SK-N-SH (cell line): Measurements from ENCODE around the gene TEPSIN. TPM values are rescaled to one million over a fixed set of nuclear protein-coding genes. Genes with fewer than 3 reads are reported as not detected.
A peak's percentile ranks its signal among the peaks of the same experiment; 100 is the strongest.

Experiments used
- CTCF ChIA-PET: fragments of 300-600, 350-600 bp; formaldehyde crosslinking; extraction: SDS; loops from one replicate; lab custom pipeline; 2021; lab: Yijun Ruan, JAX
- POLR2A ChIA-PET: fragments of 350-600 bp; sonication (Branson Sonifier 250); formaldehyde crosslinking; extraction: SDS; loops from one replicate; lab custom pipeline; 2020; ENCODE audit warnings: antibody characterized with exemption, inconsistent platforms; lab: Yijun Ruan, JAX
- DNase-seq: peaks from one replicate; pipeline ENCODE4 v3.0.0; 2012
- H2AFZ ChIP-seq: fragments of 200-600 bp; sonication (generic); 2 replicates; pipeline ENCODE4 v1.8.1; 2016; ENCODE audit warnings: antibody characterized with exemption, mild to moderate bottlenecking, low read depth
- H3F3A ChIP-seq: fragments of 200-600 bp; sonication (generic); replicated peaks from 2 replicates; pipeline ENCODE3; 2016; ENCODE audit warnings: antibody characterized with exemption, mild to moderate bottlenecking; ENCODE audit not compliant: insufficient read depth
- H3K27ac ChIP-seq, 2 experiments: fragments of 200-500 bp in 1 of 2; fragments of 200-600 bp in 1 of 2; sonication (Bioruptor generic) in 1 of 2; sonication (generic), shearing (Covaris generic) in 1 of 2; 2 replicates each; pipeline versions ENCODE4 v1.5.1 to v1.6.1; 2014 to 2016; ENCODE audit warnings: low read depth in 2 of 2, inconsistent platforms in 1 of 2, low read length in 1 of 2, mild to moderate bottlenecking in 1 of 2, mixed read lengths in 1 of 2
- H3K27me3 ChIP-seq: fragments of 200-600 bp; sonication (generic), shearing (Covaris generic); 2 replicates; pipeline ENCODE4 v1.6.1; 2016; ENCODE audit warnings: mixed run types; ENCODE audit not compliant: insufficient read depth
- H3K36me3 ChIP-seq, 2 experiments: fragments of 200-500 bp in 1 of 2; fragments of 200-600 bp in 1 of 2; sonication (Bioruptor generic) in 1 of 2; sonication (generic) in 1 of 2; replicated peaks in 1 of 2; 2 replicates each; pipeline versions ENCODE3 to v1.5.1; 2014 to 2016; ENCODE audit warnings: low read length in 1 of 2, mild to moderate bottlenecking in 1 of 2; ENCODE audit not compliant: insufficient read depth in 2 of 2, control insufficient read depth in 1 of 2
- H3K4me1 ChIP-seq, 2 experiments: fragments of 200-500 bp in 1 of 2; fragments of 200-600 bp in 1 of 2; sonication (Bioruptor generic) in 1 of 2; sonication (generic), shearing (Covaris generic) in 1 of 2; 2 replicates each; pipeline versions ENCODE4 v1.5.1 to v1.6.1; 2014 to 2016; ENCODE audit warnings: low read depth in 1 of 2, low read length in 1 of 2, mixed run types in 1 of 2; ENCODE audit not compliant: insufficient read depth in 2 of 2, control insufficient read depth in 1 of 2
- H3K4me2 ChIP-seq: fragments of 200-600 bp; sonication (generic), shearing (Covaris generic); 2 replicates; pipeline ENCODE4 v1.6.1; 2017; ENCODE audit warnings: mixed run types
- H3K4me3 ChIP-seq, 2 experiments: fragments of 200-500 bp in 1 of 2; fragments of 200-600 bp in 1 of 2; sonication (Bioruptor generic) in 1 of 2; sonication (generic), shearing (Covaris generic) in 1 of 2; 2 replicates each; pipeline versions ENCODE4 v1.5.1 to v1.8.1; 2014 to 2016; ENCODE audit warnings: low read depth in 2 of 2, inconsistent platforms in 1 of 2, low read length in 1 of 2, mild to moderate bottlenecking in 1 of 2, mixed read lengths in 1 of 2, moderate library complexity in 1 of 2
- H3K79me2 ChIP-seq: fragments of 200-600 bp; sonication (generic); 2 replicates; pipeline ENCODE4 v1.8.1; 2017; ENCODE audit warnings: mild to moderate bottlenecking; ENCODE audit not compliant: insufficient read depth
- H3K9ac ChIP-seq: fragments of 200-600 bp; sonication (generic); 2 replicates; pipeline ENCODE4 v1.6.1; 2017; ENCODE audit warnings: mixed run types
- H3K9me2 ChIP-seq: fragments of 200-600 bp; sonication (generic); 2 replicates; pipeline ENCODE4 v1.6.1; 2017; ENCODE audit warnings: mixed run types
- H3K9me3 ChIP-seq: fragments of 200-600 bp; sonication (generic); 2 replicates; pipeline ENCODE4 v1.6.1; 2017; ENCODE audit warnings: mixed run types, mild to moderate bottlenecking, moderate library complexity
- H4K20me1 ChIP-seq: fragments of 200-600 bp; sonication (generic); 2 replicates; pipeline ENCODE4 v1.6.1; 2017; ENCODE audit warnings: mild to moderate bottlenecking, mixed run types; ENCODE audit not compliant: insufficient read depth
- ELF1 ChIP-seq: IDR thresholded peaks from 2 replicates; pipeline ENCODE4 v1.4.0; 2012
- EZH2phosphoT487 ChIP-seq: fragments of 200-600 bp; sonication (generic); IDR thresholded peaks from 2 replicates; pipeline ENCODE4 v1.6.1; 2017; ENCODE audit warnings: low read depth, mixed run types, mild to moderate bottlenecking, antibody characterized with exemption, moderate library complexity, borderline replicate concordance
- FOXJ3 ChIP-seq: sonication (generic); formaldehyde crosslinking; IDR thresholded peaks from 2 replicates; pipeline ENCODE4 v1.5.1; 2020; ENCODE audit warnings: mild to moderate bottlenecking, missing genetic modification reagents
- FOXM1 ChIP-seq: IDR thresholded peaks from 2 replicates; pipeline ENCODE4 v1.4.0; 2012; ENCODE audit warnings: low read depth, mild to moderate bottlenecking
- GATA2 ChIP-seq: sonication (generic); formaldehyde crosslinking; IDR thresholded peaks from 2 replicates; pipeline ENCODE4 v1.5.0; 2020; ENCODE audit warnings: mild to moderate bottlenecking, missing genetic modification reagents
- JUND ChIP-seq: IDR thresholded peaks from 2 replicates; pipeline ENCODE4 v1.4.0; 2012
- MEF2A ChIP-seq: IDR thresholded peaks from 2 replicates; pipeline ENCODE4 v1.4.0; 2012; ENCODE audit warnings: low read depth, borderline replicate concordance
- MXI1 ChIP-seq: IDR thresholded peaks from 2 replicates; pipeline ENCODE4 v1.6.1; 2012; ENCODE audit warnings: mild to moderate bottlenecking, low read depth, low read length, improper control_type of control experiment
- NFIC ChIP-seq: IDR thresholded peaks from 2 replicates; pipeline ENCODE4 v1.4.0; 2012; ENCODE audit warnings: borderline replicate concordance
- NRF1 ChIP-seq: IDR thresholded peaks from 2 replicates; pipeline ENCODE4 v1.6.1; 2012; ENCODE audit warnings: low read depth, mild to moderate bottlenecking, low read length
- POLR2AphosphoS5 ChIP-seq: IDR thresholded peaks from 2 replicates; pipeline ENCODE4 v1.6.1; 2012; ENCODE audit warnings: low read depth, low read length
- RAD21 ChIP-seq: IDR thresholded peaks from 2 replicates; pipeline ENCODE4 v1.6.1; 2012; ENCODE audit warnings: mild to moderate bottlenecking, low read length
- RFX5 ChIP-seq: IDR thresholded peaks from 2 replicates; pipeline ENCODE4 v1.6.1; 2012; ENCODE audit warnings: mild to moderate bottlenecking, improper control_type of control experiment, low read length
- RXRA ChIP-seq: IDR thresholded peaks from 2 replicates; pipeline ENCODE4 v1.4.0; 2012; ENCODE audit warnings: low read depth, mild to moderate bottlenecking, borderline replicate concordance
- SIN3A ChIP-seq: IDR thresholded peaks from 2 replicates; pipeline ENCODE4 v1.6.1; 2012; ENCODE audit warnings: low read depth, mild to moderate bottlenecking, low read length, moderate library complexity, borderline replicate concordance
- TAF1 ChIP-seq: IDR thresholded peaks from 2 replicates; pipeline ENCODE4 v1.6.1; 2012; ENCODE audit warnings: low read depth, mild to moderate bottlenecking, low read length, moderate library complexity, borderline replicate concordance
- TCF12 ChIP-seq: IDR thresholded peaks from 2 replicates; pipeline ENCODE4 v1.4.0; 2012
- YY1 ChIP-seq: IDR thresholded peaks from 2 replicates; pipeline ENCODE4 v1.4.0; 2012; ENCODE audit warnings: low read depth, mild to moderate bottlenecking
- WGBS: methylation state at CpG from one replicate; pipeline ENCODE4 v1.1.6; 2017; ENCODE audit warnings: low lambda C conversion rate; 5-methylcytosine and 5-hydroxymethylcytosine counted together
- polyA plus RNA-seq, 3 experiments: library from polyadenylated mRNA; depleted of rRNA; stranded (reverse); fragments of >200 nt; gene quantifications; 2 replicates each; pipeline ENCODE4 v1.2.3, GENCODE V29; 2012
- TF ChIP-seq, protein P1 (sequence below): fragments of 150-350 bp; IDR thresholded peaks from 2 replicates; pipeline ENCODE4 v1.6.1; 2016; ENCODE audit warnings: mild to moderate bottlenecking, low read depth, low read length
- TF ChIP-seq, protein P2 (sequence below): IDR thresholded peaks from 2 replicates; pipeline ENCODE4 v1.4.0; 2012; ENCODE audit warnings: low read depth
- TF ChIP-seq, protein P3 (sequence below): fragments of 200-600 bp; sonication (generic); IDR thresholded peaks from 2 replicates; pipeline ENCODE4 v1.6.1; 2017; ENCODE audit warnings: antibody characterized with exemption, mild to moderate bottlenecking, moderate library complexity

The TEPSIN gene
- polyA plus RNA-seq, 1 of the 3 experiments (the other 2 are of a cell fraction) = 35.3 TPM

DNA sequence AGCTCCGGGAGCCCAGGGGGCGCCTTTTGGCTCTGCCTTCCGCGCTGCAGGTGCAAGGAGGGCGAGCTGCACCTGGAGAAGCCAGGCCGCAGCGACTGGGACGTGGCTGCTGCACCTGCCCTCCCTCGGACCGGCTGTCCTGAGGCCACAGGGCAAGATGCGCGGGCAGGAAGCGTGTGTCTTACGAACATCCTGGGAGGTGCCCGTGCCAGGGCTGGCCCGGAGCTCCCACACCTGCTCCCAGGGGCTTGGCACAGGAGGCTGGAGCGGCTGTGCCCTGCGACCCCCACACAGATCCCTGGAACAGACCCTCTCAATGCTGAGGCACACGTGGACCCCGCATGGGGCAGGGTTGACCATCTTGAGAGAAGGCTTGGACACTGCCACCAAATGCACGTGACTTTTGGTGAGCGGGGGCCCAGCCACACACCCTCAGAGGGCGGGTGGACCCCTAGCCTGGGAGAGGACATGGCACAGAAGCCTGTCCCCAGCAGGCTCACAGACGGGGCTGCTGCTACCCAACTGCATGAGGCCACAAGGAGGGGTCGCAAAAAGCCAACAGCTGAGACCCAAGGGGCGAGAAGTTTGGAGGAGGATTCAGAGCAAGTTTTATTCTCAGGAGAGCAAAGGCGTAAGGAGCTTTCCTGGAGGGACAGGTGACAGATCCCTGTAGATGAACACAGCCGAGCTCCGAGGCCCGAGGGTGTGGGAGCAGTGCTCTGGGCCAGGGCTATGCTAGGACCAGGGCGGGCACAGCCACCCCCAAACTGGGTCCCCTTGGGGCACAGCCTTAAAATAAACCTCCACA lies 11.6 kb upstream of the TEPSIN start:
- Histone ChIP-seq H3K79me2 (peaks cover 13% of the 10 kb centered on the region; the same call in 1 of the 2 replicates), H3K27ac (peak overlapping the region in 1 of 2 experiments; percentile 62; a peak in 1 of 4 replicates), H3K4me3 (no peak overlapping the region), H4K20me1 (peaks cover 6% of the 10 kb centered on the region; the same call in 1 of the 2 replicates), H3K9me3 (no peaks in the 10 kb centered on the region), H3K4me2 (no peak overlapping the region), H3F3A (no peaks in the 10 kb centered on the region), H3K27me3 (no peaks in the 10 kb centered on the region), H3K9ac (no peak overlapping the region), H2AFZ (no peak overlapping the region), H3K36me3 (peaks cover 35 to 48% of the 10 kb centered on the region in 2 experiments), H3K4me1 (peaks cover 0 to 31% of the 10 kb centered on the region in 2 experiments; a peak in 1 of 4 replicates), H3K9me2 (no peaks in the 10 kb centered on the region)
- CTCF ChIA-PET = interaction anchor here (0.6 to 11.3 kb wide), 10 partner anchors 8 to 350 kb away, joined by 3 to 140 read pairs (median 4); partner anchors contain the start of genes NDUFAF8 and TEPSIN
- WGBS = 97% methylated on average over 21 of the region's 31 CpGs
- POLR2A ChIA-PET = no interaction called here
- TF ChIP-seq JUND (no peak), TAF1 (no peak), RAD21 (no peak), NFIC (no peak), YY1 (no peak), MXI1 (no peak), POLR2AphosphoS5 (no peak), FOXM1 (no peak), GATA2 (CRISPR knock-in tag) (no peak)
- TF ChIP-seq, protein P1, sequence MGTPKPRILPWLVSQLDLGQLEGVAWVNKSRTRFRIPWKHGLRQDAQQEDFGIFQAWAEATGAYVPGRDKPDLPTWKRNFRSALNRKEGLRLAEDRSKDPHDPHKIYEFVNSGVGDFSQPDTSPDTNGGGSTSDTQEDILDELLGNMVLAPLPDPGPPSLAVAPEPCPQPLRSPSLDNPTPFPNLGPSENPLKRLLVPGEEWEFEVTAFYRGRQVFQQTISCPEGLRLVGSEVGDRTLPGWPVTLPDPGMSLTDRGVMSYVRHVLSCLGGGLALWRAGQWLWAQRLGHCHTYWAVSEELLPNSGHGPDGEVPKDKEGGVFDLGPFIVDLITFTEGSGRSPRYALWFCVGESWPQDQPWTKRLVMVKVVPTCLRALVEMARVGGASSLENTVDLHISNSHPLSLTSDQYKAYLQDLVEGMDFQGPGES = no peak
- TF ChIP-seq, protein P2, sequence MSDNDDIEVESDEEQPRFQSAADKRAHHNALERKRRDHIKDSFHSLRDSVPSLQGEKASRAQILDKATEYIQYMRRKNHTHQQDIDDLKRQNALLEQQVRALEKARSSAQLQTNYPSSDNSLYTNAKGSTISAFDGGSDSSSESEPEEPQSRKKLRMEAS = no peak
- no peak for DNase-seq

DNA sequence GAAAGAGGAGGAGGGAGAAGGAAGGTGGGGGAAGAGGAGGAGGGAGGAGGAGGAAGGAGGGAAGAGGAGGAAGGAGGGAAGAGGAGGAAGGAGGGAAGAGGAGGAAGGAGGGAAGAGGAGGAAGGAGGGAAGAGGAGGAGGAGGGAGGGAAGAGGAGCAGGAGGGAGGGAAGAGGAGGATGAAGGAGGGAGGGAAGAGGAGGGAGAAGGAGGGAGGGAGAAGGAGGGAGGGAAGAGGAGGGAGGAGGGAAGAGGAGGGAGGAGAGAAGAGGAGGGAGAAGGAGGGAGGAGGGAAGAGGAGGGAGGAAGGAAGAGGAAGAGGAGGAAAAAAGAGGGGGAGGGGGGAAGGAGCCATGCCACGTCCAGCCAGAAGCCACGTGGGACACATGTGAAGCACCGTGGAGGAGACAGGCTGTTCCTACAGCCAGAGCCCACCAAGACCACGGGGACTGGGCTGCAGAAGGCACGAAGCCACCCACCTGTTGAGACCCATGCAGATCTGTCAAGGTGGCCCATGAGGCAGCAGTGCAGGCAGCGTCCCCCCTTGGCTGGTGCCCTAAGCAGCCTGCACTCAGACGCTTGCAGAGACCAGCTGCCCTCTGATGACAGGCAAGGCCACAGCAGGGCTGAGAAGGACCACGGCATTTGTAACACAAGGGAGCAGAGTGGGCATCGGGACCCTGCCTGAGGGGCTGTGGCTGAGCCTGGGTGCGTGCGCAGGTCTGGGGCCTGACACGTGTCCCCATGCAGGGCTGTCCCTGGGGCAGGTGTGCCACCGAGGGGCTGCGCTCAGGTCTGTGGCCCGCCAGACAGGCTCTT lies 10.6 kb upstream of the TEPSIN start:
- Histone ChIP-seq H3K36me3 (peaks cover 30 to 58% of the 10 kb centered on the region in 2 experiments), H3K4me2 (no peak overlapping the region), H4K20me1 (peaks cover 6% of the 10 kb centered on the region; the same call in 1 of the 2 replicates), H3K27ac (no peak overlapping the region; a peak in 1 of 4 replicates), H3K4me1 (peaks cover 0 to 42% of the 10 kb centered on the region in 2 experiments; a peak in 1 of 4 replicates), H3K9ac (no peak overlapping the region), H3K9me3 (no peaks in the 10 kb centered on the region), H3K9me2 (no peaks in the 10 kb centered on the region), H3F3A (no peaks in the 10 kb centered on the region), H3K27me3 (no peaks in the 10 kb centered on the region), H3K79me2 (peaks cover 13% of the 10 kb centered on the region; the same call in 1 of the 2 replicates), H2AFZ (no peak overlapping the region), H3K4me3 (no peak overlapping the region)
- no peak for DNase-seq
- CTCF ChIA-PET = interaction anchor here (0.6 to 11.3 kb wide), 4 partner anchors 7 to 232 kb away, joined by 3 to 140 read pairs (median 4); no protein-coding TSS in a partner anchor
- WGBS = 94% methylated on average over 14 of the region's 15 CpGs
- POLR2A ChIA-PET = no interaction called here
- no peak for TF ChIP-seq RXRA
- TF ChIP-seq SIN3A = no peak
- no peak for TF ChIP-seq FOXM1
- no peak for TF ChIP-seq JUND
- no peak for TF ChIP-seq ELF1
- no peak for TF ChIP-seq MEF2A
- no peak for TF ChIP-seq MXI1
- no peak for TF ChIP-seq EZH2phosphoT487
- TF ChIP-seq POLR2AphosphoS5 = no peak
- no peak for TF ChIP-seq FOXJ3 (CRISPR knock-in tag)
- no peak for TF ChIP-seq RFX5
- TF ChIP-seq, protein P3, sequence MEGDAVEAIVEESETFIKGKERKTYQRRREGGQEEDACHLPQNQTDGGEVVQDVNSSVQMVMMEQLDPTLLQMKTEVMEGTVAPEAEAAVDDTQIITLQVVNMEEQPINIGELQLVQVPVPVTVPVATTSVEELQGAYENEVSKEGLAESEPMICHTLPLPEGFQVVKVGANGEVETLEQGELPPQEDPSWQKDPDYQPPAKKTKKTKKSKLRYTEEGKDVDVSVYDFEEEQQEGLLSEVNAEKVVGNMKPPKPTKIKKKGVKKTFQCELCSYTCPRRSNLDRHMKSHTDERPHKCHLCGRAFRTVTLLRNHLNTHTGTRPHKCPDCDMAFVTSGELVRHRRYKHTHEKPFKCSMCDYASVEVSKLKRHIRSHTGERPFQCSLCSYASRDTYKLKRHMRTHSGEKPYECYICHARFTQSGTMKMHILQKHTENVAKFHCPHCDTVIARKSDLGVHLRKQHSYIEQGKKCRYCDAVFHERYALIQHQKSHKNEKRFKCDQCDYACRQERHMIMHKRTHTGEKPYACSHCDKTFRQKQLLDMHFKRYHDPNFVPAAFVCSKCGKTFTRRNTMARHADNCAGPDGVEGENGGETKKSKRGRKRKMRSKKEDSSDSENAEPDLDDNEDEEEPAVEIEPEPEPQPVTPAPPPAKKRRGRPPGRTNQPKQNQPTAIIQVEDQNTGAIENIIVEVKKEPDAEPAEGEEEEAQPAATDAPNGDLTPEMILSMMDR = no peak
- TF ChIP-seq TCF12 = no peak
- TF ChIP-seq NRF1 = no peak
